HG03196 (cell line): ENCODE data around the gene EFCAB9.
A peak's percentile ranks its signal among the peaks of the same experiment; 100 is the strongest.
"Not testable (repeated sequence)": the region's sequence is repeated elsewhere in the genome, so short reads cannot be mapped to it uniquely, and the experiment has no call there.

Experiments used
- ATAC-seq: cut with Tn5 transposase; IDR thresholded peaks from one replicate; pipeline ENCODE4 v1.9.1; 2021; ENCODE audit not compliant: unreplicated experiment

The EFCAB9 gene

DNA sequence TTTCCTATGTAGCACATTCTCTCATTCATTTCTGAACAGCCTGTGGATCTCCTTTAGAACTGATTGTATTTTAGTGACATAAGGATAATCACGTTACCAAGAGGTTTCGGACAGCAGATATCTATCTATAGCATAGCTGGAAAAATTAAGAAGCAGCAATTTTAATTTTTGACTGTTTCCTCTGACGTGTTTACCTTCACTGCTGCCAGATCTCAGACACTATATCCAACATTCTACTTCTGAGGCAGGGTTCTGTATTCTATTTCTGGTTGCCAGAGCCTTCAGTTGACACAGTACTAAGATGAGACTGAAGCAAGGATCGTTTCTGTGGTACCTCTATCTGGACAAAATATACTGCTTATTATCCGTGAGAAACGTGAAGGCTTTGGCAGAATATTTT is at the start of gene EFCAB9:
TSS of gene EFCAB9 (plus strand) at position 301 of the 400 bp plus-strand sequence. CDS start at position 302, 1 bp downstream.
- no peak for ATAC-seq

DNA sequence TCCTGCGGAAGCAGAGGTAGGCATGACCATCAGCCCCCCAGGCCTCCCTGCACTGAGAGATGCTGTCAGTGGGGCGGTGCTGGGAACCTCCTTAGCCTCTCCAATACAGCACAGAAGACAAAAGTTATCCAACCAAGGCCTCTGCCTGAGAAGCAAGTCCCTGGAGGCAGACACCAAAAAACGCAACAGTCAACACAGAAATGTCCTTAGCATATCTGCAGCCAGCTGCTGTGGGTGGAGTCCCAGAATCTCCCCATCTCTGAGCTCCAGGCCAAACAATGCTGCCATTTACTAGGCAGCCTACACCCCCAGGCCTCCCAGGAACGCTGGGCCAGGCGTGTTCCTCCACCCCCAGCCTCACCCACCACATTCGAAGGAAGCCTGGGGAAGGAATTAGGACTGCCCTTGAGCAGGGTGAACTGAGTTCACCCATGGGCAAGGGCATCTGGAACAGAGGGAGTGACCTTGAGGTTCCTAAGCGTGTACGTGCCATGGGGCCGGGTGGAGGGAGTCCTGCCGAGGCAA is 49.6 kb upstream of the EFCAB9 start:
- ATAC-seq: peak; percentile 47

DNA sequence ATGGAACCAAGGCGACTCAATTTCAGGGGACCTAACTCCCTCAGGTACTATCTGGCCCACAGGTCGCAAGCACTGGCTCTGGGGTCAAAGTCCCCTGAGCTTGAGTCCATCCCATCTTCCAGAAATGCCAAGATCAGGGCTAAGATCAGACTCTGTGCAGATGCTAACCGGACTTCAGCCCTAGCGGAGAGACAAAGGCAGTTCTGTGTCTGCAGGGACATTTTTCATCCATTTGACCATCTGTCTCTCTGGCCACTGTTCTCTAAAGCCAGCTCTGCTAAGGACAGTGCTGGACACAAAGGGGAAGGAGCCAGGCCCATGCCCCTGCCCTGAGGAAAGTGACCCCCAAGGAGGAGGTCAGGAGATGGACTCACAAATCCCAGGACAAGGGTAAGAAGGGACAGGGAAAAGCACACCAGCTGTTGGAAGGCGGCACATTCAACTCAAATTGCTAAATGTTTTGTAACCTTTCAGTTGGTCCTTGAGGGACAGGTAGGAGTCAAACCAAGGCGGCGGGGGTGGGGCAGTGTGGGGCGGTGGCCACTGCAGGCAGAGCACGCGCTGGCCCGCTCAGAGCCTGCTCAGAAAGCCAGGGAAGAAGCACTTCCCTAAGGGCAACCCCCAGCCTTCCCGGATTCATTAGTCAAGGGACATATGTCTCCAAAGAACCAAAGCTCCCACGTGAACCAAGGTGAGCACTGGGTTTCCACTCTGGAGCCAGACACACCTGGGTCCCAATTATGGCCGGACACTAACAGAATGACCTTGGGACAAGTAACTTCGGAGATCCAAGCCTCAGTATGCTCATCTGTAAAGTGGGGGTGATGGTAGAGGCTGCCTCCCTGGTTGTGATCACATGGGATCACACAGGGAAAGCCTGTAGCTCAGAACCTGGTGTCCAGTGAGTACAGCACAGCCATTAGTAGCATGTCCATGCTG is 48.8 kb upstream of the EFCAB9 start:
- no peak for ATAC-seq

DNA sequence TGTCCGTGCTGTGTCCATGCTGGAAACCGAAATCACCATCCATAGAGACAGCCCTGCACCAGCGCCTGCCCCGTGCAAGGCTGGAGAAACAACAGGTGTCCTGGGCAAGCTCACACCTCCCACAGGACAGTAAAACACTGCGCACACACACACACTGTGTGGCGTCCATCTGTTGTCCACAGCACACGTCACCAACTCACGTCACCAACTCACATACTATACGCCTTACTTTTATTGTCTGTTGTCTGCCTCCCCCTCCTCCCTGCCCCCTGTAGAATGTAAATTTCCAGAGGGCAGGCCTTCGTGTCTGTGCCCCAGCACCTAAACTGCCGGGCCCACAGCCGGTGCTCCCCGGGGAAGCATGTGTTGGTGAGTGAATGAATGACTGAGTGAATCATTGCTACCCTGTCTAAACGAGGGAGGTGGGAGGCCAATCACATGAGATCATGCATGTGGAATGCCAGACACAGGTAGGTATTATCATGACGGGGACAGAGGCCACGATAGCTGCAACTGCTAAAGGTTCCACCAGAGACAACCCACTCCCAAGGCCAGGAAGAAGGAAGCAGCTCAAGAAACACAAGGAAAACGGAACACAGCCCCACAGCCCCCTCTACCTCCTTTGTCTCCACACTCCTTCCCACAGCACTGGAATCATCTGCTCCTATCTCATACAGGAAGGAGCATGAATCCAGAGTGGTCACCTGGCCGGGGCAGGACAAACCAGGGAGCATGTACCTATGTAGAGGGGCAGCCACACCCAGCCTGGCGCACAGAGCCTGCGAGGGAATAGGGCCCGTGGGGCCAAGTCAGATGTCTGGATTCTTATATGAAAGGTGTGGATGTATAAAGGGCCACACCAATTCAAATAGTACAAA is 47.9 kb upstream of the EFCAB9 start:
- no peak for ATAC-seq

DNA sequence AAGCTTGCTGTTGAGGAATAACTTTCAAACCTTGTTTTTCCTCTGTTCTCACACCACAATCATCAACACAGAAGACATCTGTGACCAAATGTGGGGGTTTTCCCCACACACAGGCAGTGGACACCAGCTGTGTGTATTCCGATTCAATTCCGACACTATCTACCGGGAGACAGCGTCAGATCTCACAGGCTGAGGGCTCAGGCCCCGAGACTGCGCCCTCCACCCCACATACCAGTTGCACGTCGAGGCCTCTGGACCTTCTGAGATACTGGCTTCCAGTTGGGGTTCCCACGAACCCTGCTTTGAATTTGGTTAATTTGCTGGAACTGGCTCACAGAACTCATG is 47.3 kb upstream of the EFCAB9 start:
- no peak for ATAC-seq

DNA sequence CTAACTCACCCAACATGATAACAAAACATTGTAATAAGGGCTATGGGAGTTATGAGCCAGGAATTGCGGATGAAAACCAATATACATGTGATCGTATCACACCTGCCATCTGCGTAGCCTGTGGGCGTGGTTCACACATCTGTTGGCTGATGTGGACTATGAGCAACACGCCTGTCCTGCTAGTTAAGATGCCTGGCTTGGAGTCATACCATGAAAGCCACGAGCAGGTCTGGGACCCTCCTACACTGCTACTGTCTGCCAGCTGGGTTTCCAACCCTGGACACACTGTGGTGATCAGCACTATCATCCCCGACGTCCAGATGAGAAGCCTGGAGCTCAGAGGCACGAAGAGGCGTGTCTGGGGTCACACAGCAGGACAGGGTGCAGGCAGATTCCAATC is 46.1 kb upstream of the EFCAB9 start:
- ATAC-seq: no peak

DNA sequence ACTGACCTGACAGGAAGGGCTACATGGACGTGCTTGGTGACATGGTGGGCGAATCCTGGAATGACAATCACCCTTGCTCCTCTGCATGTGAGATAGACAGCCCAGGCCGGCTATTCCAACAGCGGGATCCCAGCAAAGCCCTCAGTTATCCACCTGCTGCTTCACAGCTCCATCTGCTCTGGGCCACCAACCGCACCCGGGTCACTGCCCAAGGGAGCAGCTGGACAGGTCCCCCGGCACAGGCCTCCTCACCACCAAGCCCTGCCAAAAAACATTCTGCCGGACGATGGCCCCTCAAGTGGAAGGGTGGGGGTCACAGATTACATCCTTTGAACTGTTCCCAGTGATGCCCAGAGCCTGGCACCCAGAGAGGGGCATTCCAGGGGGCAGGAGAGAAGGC is 45.6 kb upstream of the EFCAB9 start:
- no peak for ATAC-seq

DNA sequence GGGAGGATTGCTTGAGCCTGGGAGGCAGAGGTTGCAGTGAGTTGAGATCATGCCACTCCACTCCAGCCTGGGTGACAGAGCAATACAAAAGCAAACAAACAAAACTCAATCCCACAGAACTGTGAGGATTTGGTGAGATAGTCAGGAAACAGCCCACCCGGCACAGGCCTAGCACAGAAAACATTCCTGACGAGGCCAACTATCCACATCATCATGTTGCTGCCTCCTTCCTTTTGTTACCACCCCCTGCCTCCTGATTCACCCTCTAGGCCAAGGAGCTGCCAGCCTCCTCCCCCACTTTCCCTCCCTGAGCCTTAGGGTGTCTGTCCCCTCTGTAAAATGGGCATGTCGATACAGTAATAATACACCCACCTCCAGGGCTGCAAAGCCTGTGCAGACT is 44.9 kb upstream of the EFCAB9 start:
- no peak for ATAC-seq

DNA sequence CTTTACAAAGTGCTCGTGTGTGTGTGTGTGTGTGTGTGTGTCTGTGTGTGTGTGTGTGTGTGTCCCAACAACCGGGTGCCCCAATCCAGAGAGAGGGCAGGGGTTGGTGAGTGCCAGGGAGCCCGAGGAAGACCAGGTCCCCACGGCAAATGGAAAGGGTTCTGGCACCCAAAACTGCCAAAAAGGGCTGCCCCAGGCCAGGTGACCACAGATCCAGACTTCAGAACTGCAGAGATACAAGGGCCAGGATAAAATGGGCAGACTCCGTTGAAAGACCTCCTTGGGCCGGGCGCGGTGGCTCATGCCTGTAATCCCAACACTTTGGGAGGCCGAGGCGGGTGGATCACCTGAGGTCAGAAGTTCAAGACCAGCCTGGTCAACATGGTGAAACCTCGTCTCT is 44.5 kb upstream of the EFCAB9 start:
- ATAC-seq: not testable (repeated sequence)

DNA sequence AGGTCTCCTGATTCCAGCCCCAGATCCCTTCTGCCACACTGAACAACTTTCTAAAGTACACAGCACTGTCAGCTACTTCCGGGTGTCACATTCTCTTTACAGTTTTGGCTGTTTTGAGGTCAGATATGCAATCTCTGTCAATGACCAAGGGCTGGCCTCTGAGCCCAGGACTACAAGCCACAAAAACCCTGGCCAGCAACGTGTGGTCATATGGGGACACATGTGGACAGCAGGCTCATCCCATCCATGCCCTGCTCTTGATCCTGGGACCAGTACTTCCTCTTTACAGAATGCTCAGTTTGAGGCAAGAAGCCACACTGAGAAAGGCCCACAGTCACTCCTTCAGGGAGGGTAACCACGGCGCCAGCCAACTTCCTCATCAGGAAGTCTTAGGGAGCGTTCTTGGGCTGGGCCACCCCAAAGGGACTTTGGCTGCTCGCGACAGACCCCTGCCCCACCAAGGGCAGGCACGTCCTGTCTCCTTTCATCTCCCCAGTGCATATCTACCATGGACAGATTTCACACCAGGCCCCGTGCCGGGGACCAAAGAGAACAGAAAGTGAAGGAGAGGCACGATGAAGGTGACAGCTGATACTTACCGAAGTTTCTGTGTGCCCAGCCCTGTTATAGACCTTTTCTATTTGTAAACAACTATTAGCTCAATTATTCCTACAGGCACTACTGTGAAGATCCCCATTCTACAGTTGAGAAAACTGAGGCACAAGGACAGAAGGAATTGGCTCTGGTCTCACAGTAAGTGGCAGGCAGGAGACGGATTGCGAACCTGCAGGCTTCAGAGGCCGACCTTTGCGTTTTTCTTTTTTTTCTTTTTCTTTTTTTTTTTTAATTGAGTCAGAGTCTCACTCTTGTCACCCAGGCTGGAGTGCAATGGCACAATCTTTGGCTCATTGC is 43.2 kb upstream of the EFCAB9 start:
- no peak for ATAC-seq

DNA sequence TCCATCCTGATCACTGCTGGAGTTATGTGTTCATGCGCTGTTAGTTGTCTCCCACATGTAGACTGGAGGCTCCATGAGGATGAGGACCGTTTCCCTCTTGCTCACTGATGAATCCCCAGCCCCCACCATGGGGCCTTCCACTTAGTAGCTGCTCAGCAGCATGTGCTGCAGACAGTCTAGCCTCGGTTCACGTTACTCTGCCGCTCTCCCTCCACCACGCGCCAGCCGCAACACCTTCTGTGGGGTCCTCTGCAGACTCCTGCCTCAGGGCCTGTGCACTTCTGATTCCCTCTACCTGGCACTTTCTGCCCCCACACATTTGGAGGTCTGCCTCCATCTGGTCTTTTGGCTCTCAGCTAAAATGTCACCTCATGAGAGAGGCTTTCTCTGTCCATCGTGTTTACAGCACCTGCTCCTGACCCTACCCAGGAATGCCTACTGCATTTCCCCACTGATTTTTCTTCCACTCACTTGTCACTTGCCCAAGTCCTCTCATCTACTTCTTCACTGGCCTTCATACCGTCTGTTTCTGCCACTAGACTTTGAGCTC is 42.2 kb upstream of the EFCAB9 start:
- no peak for ATAC-seq

DNA sequence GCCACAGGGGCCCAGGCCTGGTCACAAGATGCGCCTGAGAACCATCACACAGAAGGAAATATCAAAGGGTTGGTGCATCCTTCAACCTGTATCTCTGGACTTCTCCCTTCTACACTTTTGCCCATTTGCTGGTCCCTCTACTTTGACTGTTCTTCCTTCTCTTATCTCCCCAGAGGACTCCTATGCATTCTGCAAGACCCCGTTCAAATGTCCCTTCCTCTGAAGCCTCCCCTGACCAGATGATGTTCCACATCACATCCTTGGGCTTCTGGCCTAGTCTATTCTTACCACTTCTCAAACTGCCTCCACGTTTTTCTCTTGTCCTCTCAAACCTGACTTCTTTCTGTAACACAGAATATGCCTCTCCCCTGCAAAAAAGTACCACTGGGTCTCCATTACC is 40.3 kb upstream of the EFCAB9 start:
- no peak for ATAC-seq

DNA sequence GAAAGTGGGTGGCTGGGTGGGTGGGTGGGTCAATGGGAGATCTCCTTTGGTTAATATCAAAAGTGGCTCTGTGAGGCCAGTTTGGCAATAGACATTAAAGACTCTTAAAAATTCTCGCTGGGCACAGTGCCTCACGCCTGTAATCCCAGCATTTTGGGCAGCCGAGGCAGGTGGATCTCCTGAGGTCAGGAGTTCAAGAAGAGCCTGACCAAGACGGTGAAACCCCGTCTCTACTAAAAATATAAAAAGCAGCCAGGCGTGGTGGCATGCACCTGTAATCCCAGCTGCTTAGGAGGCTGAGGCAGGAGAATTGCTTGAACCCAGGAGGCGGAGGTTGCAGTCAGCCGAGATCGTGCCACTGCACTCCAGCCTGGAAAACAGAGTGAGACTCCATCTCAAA is 38.9 kb upstream of the EFCAB9 start:
- ATAC-seq: not testable (repeated sequence)

DNA sequence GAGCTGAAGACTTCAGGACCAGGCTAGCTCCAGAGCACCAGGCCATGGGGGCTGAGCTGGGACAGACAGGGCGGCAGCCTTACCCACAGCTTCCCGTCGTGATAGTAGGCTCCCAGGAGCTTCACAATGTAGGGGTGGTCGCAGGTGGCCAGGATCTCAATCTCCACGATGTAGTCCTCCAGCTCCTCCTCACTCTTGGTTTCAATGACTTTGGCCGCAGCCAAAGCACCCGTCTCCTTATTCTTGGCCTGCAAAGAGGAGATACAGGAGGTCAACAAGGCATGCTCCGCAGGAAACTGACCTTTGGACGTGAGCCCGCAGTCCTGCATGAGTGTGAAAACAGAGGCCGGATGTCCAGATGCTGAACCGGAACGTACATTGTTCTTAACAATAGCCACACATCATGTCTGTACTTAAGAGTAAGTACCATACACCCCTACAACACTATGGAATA is 37.4 kb upstream of the EFCAB9 start:
- ATAC-seq: no peak

DNA sequence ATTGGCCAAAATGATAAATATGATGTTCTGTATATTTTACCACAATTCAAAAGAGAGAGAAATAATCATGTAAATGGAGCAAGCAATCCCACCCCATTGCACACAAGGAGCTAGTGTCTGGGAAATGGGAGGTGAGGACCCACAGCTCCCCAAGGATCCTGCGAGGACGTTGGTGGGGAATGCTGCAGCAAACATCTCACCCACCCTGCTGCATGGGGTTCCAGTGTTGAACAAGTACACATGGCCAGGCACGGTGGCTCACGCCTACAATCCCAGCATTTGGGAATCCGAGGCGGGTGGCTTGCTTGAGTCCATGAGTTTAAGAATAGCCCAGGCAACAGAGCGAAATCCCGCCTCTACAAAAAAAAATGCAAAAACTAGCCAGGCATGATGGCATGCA is 35.0 kb upstream of the EFCAB9 start:
- no peak for ATAC-seq

DNA sequence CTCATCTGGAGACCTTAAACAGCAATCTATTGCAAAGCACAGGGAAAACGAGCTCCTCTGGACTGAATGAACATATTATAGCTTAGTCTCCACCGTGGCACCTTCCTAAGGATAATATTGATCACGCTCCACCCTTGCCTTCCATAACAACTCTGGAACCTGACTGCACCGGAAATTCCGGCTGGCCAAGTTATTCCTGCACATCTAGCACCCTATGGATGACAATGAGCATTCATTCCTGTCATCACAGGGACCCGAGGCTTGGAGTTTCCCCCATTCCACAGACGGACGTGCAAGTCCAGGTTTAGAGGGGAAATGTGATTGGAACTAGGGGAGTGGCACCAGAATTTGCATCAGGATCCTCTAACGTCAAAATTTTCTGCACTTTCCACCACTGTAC is 33.5 kb upstream of the EFCAB9 start:
- no peak for ATAC-seq

DNA sequence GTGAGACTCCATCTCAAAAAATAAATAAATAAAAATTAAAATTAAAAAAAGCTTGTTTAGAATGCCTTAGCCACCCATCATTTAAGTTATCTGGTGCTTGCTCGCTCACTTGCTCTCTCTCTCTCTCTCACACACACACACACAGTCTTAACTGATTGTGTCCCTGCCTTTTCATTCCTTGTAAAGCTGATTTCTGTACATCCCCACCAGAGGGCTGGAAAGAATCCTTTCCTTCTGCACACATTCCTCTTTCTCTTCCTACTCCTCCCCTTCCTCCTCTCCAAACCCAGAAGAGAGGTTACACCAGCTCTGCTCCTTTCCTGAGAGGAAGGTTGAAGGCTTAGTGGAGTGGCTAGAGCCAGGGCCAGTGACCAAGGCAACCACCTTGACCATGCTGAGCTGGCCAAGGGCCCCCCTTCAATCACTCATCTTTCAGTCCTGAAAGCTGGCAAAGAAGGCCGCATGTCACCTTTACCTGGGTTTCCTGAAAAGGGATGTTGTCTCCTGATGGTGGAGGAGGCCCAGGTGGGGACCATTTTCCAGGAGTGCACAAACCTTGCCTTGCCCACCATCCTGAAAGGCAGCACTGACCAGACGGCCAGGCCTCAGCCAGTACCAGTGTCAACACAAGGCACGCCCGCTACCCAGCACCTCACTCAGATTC is 31.5 kb upstream of the EFCAB9 start:
- ATAC-seq: no peak

DNA sequence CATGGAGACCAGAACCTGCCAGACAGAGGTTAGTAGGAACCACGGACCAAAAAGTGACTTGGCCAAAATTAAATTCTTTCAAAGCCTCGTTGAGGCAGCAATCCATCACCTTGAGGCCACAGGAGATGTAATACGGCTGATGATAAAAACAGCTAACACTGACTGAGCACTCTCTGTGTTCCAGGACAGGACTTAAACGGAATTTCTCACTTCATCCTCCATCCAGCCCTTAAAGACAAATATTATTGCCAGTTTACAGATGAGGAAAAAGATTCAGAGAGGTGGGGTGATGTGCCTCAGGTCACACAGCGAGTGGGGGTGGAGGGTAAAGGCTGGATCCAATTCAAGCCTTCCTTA is 31.0 kb upstream of the EFCAB9 start:
- no peak for ATAC-seq

DNA sequence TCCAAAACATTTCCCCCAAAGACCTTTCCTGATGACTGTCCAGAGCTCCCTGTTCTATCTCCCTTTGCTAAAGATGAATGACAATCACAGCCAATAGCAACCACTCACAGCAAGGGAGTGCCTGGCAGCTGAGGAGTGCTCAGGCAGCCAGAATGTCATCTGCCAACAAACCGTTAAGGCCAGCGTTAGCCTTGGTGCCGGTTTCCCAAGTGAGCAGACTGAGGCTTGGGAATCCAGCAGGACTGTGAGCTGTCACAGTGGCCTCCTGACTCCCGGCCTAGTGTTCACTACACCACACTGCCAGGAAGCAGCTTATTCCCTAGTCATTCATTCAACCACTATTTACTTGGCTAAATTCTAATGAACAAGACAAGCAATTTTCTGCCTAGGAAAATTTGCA is 30.6 kb upstream of the EFCAB9 start:
- ATAC-seq: no peak

DNA sequence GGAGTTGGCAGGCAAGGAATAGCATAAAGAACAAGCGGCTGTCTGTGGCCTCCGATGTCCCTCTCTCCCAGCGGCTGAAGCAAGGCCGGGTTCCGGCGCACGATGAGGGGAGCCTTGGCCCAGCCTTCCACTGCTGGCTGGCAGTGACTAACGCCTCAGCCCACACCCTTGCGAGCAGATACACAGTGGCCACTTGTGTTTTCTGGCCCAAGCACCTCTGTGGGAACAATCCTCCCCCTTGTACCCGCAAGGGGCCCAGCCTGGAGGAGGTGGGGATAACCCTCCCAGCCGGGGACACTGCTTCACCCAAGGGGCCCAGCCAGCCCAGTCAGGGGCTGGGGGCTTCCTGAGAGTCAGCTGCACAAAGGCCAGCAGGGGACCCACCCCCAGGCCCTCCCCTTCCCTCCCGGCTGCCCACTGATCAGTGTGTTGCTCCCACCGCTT is 29.2 kb upstream of the EFCAB9 start:
- no peak for ATAC-seq
